HS-27A (cell line): Measurements from ENCODE around the gene PSAPL1.

ENCODE experiments used
- DNase-seq: peaks from one replicate; pipeline ENCODE4 v3.0.0-alpha.2; 2012; ENCODE audit warnings: low read depth, missing footprints

The PSAPL1 gene

DNA sequence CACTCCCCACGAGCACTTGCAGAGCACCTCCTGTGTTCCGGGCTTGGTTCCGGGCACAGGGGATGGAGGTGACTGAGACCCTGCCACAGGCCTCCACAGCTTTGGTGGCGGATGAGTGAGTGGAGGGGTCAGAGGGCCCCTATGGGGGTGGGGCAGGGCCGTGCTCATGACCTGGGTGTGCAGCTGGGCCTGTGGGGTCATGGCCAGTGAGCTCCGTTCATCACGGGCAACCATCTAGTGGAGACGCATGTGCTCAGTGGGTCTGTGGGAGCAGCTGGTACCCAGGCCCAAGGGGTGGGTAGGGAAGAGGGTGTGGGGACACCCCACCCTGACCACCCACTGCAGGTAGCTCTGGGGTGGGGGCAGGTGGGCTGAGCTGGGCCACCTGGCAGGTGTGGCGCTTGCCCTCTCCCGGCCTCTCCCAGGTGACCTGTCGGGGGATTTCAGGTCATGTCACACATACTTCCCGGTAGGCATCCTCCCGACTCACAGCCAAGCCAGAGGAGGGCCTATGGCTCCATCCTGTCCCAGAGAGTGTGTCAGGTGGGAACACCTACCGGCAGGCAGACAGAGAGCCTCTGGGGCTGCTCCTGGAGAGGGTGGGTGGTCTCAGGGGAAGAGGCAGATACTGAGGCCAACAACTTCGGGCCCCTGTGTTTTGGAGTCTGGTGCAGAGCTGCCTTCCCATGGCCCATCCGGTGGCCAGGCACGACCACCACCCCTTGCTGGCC lies 3.6 kb downstream of the PSAPL1 start:
- no peak for DNase-seq

DNA sequence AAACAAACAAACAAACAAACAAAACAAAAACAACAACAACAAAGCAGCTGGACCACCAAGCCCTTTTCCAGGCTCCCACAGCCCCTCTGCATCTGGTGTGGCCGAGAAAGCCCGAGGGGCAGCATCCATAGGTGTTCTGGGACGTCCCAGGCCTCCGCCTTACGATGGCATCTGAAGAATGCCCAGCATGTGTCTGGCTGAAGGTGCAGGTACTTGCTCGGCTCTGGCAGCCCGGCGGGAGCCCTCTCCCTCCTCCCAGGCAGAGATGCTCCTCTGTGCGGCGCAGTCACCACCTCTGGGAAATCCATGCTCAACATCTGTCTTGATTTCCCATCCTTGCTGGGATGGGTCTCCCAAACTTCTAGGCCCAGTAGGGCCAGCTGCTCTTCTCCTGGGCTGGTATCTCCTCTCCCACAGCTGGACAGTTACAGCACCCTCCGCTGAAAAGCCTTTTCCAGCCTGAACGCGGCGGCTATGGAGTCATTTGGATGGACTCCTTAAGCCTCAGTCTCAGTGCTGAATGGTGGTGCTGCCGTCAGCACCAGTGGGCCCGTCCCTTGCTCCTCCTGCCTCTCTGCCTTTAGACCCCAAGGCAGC lies 4.3 kb downstream of the PSAPL1 start:
- no peak for DNase-seq

DNA sequence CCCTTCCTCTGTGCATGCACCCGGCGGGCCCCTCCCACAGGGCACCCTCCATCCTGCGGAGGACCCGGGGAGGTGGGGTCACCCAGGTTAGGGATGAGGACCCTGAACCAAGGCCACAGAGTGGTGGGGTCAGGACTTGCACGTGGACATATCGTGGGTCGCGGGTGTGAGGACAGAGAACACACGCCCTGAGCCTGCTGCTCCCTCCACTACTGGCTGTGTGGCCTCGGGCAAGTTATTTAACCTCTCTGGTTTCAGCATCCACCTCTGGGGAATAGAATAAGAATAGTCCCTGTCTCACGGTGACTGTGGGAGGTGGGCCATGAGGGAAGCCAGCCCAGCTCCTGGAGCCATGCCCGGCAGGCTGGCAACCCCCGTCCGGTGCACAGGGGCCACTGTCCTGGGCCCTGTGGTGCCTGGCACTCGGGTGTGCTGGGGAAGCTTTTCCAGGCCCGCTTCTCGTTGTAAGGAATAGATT lies 5.1 kb downstream of the PSAPL1 start:
- no peak for DNase-seq

DNA sequence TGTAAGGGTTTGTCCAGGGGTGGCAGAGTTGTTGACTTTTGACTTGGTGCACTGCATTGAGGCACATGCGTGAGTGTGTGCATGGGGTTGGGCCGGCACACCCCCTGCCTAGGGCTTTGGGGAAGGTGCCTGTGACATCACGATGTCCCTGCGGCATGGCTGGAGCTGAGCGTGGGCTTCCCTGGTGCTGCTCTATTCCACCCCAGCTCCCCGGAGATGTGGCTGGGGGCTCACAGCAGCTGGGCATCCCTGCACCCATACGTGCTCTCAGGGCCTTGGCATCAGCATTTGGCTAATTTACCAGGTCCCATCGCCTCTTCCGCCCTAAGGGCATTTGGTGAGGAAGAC lies 5.7 kb downstream of the PSAPL1 start:
- no peak for DNase-seq

DNA sequence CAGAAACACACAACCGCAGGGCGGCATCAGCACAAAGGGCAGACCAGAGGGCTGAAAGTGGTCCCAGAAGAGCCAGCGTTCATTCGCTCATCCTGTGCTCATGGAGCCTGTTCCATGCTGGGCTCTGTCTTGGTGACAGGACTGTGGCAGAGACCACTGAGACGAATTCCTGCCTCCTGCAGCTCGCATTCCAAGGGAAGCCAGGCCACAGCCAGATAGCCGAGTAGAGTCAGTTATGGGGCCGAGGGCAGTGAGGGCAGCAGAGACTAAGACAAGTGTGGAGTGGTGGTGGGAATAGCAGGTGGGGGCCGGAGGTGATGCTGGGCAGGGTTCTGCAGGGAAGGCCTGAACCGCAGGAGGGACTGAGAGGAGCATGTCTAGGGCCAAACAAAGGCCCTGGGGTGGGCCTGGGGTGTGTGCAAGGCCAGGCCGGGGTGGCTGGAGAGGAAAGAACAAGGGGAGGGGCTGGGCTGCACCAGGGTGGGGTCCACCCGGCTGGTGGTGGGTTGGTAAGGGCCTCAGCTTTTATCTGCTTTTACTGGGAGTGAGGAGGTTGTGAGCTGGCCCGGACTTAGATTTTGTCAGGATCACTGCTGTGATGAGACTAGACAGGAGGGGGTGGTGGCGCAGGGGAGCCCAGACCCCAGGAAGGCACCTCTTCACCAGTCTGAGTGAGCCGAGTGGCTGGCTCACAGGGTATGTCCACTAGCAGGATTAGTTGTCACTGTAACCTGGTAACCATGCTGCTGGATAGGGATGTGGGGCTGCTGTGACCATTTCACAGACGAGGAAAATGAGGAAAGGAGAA lies 6.3 kb downstream of the PSAPL1 start:
- DNase-seq, result no peak

DNA sequence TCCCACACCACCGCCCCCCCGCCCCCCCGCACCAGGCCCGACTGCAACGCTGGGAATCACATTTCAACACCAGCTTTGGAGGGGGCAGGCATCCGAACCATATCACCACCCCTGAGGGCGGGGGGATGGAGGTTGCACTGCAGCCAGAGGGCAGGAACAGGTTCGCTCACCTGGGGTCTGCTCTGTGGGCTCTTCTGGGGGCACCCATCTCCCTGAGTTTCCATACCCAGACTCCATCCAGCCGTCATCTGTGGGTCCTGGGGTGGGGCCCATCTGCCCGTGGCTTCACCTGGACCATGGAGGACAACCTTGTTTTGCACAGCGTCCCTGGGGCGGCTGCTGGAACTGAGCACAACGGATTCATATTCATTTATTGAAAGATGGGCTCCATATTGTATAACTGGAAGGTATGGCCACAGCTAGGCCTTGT lies 6.9 kb downstream of the PSAPL1 start:
- no peak for DNase-seq

GRCh38 chr4:7427361-7427760 lies 7.4 kb downstream of the PSAPL1 start:
- DNase-seq, result no peak

DNA sequence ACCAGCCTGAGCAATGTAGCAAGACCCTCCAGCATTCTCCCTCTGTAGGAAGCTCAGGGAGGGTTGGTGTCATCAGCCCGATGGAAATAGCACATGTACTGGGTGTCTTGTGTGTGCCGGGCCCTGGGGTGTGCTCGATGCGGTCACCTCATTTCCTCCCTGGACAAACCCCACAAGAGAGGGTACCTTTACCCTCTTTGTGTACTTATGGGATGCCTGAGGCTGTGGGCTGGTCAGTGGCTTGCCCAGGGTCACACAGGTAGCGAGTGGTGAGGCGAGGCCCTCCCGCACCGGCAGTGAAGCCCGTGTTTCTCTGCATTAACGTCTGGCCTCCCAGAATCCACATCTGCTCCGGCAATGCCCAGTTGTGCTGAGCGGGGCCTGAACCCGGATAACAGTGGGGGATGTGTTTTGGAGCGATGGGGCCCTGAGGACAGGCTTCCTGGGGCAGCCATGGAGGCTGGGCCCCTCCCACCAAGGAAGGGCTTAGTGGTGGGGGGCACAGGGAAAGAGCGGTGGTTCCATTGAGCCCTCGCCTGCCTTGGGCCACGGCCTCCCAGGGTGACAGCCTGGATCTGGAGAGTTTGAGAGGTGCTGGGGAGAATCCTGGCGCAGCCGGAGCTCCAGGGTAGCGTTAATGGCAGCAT lies 8.1 kb downstream of the PSAPL1 start:
- no peak for DNase-seq

GRCh38 chr4:7425591-7426468 lies 8.9 kb downstream of the PSAPL1 start:
- DNase-seq, result no peak

- DNase-seq, result no peak
Observed at GRCh38 chr4:7425124-7425523, 9.6 kb downstream of the PSAPL1 start.

- no peak for DNase-seq
Observed at GRCh38 chr4:7424553-7425111, 10.1 kb downstream of the PSAPL1 start.

DNA sequence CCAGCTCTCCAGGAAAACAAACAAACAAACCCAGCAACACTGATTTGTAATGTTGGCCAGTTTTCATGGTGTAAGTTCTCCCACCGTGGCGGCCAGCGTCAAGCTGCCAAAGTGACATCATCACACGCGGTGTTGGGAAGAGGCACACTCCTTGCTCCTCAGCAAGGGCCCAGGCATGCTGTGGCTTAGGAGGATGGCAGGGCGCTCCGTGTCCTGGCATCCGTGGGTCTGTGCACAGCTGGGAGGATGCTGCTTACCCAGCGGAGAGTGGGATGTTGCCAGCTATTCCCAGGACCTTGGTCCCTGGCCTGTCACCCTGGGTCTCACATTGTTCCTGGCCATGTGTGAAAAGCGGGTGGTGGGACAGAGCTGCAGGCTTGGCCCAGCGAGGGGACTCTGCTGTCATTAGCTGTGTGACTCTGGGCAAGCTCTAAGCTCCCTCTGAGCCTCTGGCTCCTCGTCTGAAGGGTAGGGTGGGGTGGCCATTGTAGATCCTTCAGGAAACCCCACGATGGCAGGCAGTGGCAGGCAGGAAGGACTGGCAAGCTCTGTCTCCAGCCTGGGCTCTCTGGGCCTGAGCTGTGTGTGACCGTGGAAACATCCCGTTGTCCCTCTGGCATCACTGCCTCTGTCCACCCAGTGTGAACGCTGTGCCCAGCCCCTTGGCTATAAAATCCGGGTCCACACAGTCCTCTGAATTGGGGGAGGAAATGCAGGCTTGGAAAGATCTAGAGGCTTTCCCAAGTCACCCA lies 10.8 kb downstream of the PSAPL1 start:
- no peak for DNase-seq

- no peak for DNase-seq
Observed at GRCh38 chr4:7423391-7423790, 11.3 kb downstream of the PSAPL1 start.

- DNase-seq, result no peak
Observed at GRCh38 chr4:7422898-7423180, 11.9 kb downstream of the PSAPL1 start.

GRCh38 chr4:7422151-7422897 lies 12.4 kb downstream of the PSAPL1 start:
- no peak for DNase-seq

DNA sequence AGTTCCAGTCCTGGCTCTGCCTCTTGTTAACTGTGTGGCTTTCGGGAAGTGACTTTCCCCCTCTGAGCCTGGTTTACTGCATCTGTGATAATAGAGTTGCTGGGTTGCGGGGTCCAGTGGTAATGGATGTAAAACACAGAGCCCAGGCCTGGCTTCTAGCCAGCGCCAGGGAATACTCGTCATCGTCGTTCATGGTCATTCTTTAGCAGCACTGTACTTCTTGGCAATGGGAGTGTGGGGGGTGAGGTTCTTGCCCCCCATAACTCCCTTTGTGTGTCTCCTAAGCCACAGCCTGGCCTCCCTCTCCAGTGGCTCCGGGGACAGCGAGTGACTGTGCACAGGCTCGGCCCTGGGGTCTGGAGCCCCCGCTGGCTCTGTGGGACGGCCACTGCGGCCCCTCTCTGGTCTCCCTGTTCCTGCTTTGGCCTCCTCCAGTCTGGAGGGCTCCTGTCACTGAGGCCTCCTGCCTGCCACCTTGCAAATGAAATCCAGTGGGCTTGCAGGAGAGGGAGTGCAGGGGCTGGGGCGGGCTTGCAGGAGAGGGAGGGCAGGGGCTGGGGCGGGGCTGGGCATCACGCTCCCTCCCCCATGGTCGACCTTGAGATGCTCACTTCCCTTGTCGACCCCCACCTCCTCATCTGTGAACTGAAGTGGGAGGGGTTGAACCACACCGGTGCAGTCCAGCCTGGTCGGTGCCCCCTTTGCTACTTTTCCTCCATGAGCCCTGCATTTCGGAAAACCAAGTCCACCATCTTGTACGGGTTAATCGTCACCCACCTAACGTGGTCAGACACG lies 13.2 kb downstream of the PSAPL1 start:
- no peak for DNase-seq

- no peak for DNase-seq
Observed at GRCh38 chr4:7420661-7421040, 14.1 kb downstream of the PSAPL1 start.

DNA sequence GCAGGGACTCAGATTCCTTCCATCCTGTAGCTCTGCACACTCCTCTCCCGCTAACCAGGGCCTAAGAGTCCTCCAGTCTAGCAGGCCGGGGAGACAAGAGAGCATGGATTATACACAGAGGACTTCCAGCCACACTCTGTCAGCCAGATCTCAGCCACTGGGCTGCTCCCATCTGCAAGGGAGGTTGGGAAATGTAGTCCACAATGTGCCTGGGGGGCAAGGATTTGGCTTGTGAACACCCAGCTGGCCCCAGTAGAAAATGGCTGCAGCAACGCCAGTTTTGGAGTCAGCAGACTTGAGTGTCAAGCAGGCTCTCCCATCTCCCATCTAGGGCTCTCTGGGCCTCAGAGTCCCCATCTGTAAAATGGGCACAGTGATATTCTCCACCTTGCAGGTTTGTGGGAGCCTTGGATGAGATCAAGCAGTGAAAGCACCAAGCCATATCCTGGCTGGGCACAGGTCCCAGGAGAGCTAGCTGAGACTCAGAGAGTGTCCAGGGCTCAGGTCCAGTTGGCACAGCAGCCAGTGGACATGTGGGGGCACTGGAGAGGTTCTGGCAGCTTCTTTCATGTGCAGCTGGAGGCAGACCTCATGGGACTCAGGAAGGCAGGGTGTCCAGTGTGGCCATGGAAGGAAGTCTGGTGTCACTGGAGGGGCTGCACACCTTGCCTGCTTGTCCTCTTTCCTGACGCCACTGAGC lies 14.6 kb downstream of the PSAPL1 start:
- DNase-seq, result no peak
